ENCODE data around the gene CBX3. TPM values are rescaled to one million over a fixed set of nuclear protein-coding genes. Genes with fewer than 3 reads are reported as not detected.

Gene CBX3
- total RNA-seq, 4 donors from 2014 or later, result 30.5 to 178 (median 88.1) TPM

- H3K4me1 ChIP-seq, result no peaks in the 10 kb centered on the region
- no peak overlapping the region for H3K27ac ChIP-seq
- no peak overlapping the region for H3K4me3 ChIP-seq
- H3K9me3 ChIP-seq, result no peaks in the 10 kb centered on the region
- no peak for TF ChIP-seq POLR2A (IDR thresholded peaks at IDR 0.05)
- TF ChIP-seq, protein P1, sequence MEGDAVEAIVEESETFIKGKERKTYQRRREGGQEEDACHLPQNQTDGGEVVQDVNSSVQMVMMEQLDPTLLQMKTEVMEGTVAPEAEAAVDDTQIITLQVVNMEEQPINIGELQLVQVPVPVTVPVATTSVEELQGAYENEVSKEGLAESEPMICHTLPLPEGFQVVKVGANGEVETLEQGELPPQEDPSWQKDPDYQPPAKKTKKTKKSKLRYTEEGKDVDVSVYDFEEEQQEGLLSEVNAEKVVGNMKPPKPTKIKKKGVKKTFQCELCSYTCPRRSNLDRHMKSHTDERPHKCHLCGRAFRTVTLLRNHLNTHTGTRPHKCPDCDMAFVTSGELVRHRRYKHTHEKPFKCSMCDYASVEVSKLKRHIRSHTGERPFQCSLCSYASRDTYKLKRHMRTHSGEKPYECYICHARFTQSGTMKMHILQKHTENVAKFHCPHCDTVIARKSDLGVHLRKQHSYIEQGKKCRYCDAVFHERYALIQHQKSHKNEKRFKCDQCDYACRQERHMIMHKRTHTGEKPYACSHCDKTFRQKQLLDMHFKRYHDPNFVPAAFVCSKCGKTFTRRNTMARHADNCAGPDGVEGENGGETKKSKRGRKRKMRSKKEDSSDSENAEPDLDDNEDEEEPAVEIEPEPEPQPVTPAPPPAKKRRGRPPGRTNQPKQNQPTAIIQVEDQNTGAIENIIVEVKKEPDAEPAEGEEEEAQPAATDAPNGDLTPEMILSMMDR (IDR thresholded peaks at IDR 0.05), result no peak
- H3K27me3 ChIP-seq, result no peaks in the 10 kb centered on the region
- intact Hi-C loops (cut with DNase I; ENCODE audit: low total_unique reads), result no loop called here
- DNase-seq, result no peak
- H3K36me3 ChIP-seq, result no peaks in the 10 kb centered on the region
These were observed 21.6 kb upstream of the CBX3 start for GRCh38 chr7:26179826-26180497.

- no peaks in the 10 kb centered on the region for H3K4me1 ChIP-seq
- no peaks in the 10 kb centered on the region for H3K36me3 ChIP-seq
- H3K4me3 ChIP-seq, result no peak overlapping the region
- H3K9me3 ChIP-seq, result no peaks in the 10 kb centered on the region
- no peak overlapping the region for H3K27ac ChIP-seq
- intact Hi-C loops (cut with DNase I; ENCODE audit: low total_unique reads), result no loop called here
- no peak for DNase-seq
- TF ChIP-seq POLR2A (IDR thresholded peaks at IDR 0.05), result no peak
- TF ChIP-seq, protein P1 (IDR thresholded peaks at IDR 0.05), result no peak
- no peaks in the 10 kb centered on the region for H3K27me3 ChIP-seq
These were observed 20.8 kb upstream of the CBX3 start for GRCh38 chr7:26180792-26181198.

GRCh38 chr7:26181474-26182227, 19.9 kb upstream of the CBX3 start:
- Histone ChIP-seq H3K27me3 (no peaks in the 10 kb centered on the region), H3K4me1 (no peaks in the 10 kb centered on the region), H3K4me3 (no peak overlapping the region), H3K27ac (no peak overlapping the region), H3K9me3 (no peaks in the 10 kb centered on the region), H3K36me3 (no peaks in the 10 kb centered on the region)
- intact Hi-C loops (cut with DNase I; ENCODE audit: low total_unique reads), result no loop called here
- no peak for DNase-seq
- no peak for TF ChIP-seq POLR2A (IDR thresholded peaks at IDR 0.05)
- TF ChIP-seq, protein P1 (IDR thresholded peaks at IDR 0.05), result no peak

- peak in 1 of 2 donors; percentile 42 for DNase-seq
- intact Hi-C loops (cut with DNase I; ENCODE audit: low total_unique reads), result no loop called here
- no peak overlapping the region for H3K27ac ChIP-seq
- H3K27me3 ChIP-seq, result no peaks in the 10 kb centered on the region
- H3K4me3 ChIP-seq, result no peak overlapping the region
- H3K9me3 ChIP-seq, result no peaks in the 10 kb centered on the region
- no peaks in the 10 kb centered on the region for H3K36me3 ChIP-seq
- TF ChIP-seq, protein P1 (IDR thresholded peaks at IDR 0.05), result no peak
- TF ChIP-seq POLR2A (IDR thresholded peaks at IDR 0.05), result no peak
- H3K4me1 ChIP-seq, result no peaks in the 10 kb centered on the region
These were observed 19.3 kb upstream of the CBX3 start for GRCh38 chr7:26182283-26182682.

GRCh38 chr7:26182706-26183105, 18.8 kb upstream of the CBX3 start:
- Histone ChIP-seq H3K36me3 (no peaks in the 10 kb centered on the region), H3K4me1 (no peaks in the 10 kb centered on the region), H3K9me3 (no peaks in the 10 kb centered on the region), H3K27ac (no peak overlapping the region), H3K27me3 (no peaks in the 10 kb centered on the region), H3K4me3 (no peak overlapping the region)
- no peak for DNase-seq
- intact Hi-C loops (cut with DNase I; ENCODE audit: low total_unique reads), result no loop called here
- TF ChIP-seq, protein P1 (IDR thresholded peaks at IDR 0.05), result no peak
- TF ChIP-seq POLR2A (IDR thresholded peaks at IDR 0.05), result no peak
